ENCODE data around the gene VWA3B.
"Not testable (repeated sequence)": the region's sequence is repeated elsewhere in the genome, so short reads cannot be mapped to it uniquely, and the experiment has no call there.

VWA3B gene

DNA sequence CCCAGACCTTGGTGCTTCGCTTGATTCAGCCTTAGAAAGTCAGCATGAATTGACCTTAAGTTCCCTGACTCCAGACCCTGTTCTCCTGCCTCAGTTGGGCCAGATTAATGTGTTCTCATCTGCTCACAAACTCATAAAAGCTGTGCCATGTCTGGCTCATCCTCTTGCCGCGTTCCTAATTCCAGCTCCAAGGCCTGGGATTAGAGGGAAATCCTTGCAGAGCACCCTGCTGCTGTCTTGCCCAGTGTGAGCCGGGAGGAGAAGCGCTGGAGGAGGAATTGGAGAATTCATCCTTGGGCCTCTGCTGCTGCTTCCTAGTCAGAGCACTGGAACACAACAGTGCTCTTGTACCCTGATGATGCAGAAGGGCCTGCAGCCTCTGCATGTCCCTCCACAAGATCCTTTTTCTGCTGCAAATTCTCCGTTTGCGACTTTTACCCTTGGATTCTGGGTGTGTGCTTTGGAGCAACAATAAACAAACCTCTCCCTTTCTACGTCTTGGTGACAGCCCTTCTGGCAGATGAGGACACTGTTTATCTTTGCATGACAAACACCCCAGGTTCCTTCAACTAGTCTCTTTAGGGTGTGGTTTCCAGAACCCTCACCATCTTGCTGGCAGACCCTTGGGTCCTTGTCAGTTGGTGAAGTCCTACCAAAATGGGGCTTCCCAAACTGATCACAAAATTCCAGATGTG lies 212.4 kb downstream of the VWA3B start:
- DNase-seq (ENCODE audit: low read depth in 2 of 2): no peak

DNA sequence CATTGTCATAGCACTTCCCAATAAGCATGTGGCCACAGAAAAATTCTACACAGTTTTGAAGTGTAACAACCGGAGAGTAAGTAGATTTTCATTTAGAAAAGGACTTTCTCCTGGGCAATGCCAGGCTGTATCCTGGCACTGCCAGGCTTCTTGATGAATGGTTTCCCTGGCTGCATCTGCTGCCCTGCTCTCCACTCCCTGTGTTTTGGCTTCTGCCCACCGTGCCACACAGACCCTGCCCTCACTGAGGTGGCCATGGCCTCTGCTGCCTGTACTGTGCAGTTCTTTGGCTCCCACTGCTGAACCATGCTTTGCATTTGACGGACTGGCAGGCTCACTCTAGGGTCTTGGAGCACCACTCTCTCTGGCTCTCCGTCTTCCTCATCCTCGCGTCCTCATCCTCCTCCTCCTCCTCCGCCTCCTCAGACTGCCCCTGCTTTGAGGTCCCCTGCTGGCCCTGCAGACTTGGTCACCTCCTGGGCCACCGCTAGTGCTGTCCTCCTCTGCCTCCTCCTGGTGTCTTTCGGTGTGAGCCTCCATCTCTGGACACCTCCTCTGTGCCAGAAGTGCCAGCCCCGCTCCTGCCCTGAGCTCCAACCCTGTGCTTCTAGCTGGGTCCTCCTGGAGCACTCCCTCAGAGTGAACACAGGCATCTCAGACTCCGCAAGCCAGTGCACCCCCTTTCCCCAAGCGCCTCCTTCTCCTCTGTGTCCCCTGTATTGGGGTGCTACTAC lies 213.3 kb downstream of the VWA3B start:
- DNase-seq (ENCODE audit: low read depth in 2 of 2): no peak

DNA sequence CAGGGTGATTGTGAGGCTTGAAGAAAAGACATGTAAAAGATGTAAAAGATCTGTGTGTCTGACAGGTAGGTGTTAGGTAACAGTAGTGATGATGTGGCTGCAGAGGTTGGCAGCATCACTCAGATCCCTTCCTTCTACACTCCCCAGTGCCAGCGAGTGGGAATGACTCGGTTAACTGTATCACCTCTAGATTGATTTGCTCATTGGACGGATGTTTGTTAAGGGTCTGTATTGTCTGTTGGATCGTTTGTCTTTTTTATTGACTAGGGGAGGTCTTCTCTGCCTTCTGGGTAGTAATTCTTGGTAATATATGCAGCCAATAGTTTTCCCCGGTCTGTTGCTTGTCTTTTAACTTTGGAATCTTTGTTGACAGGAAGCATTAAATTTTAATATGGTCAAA lies 214.5 kb downstream of the VWA3B start:
- DNase-seq (ENCODE audit: low read depth in 2 of 2): no peak

DNA sequence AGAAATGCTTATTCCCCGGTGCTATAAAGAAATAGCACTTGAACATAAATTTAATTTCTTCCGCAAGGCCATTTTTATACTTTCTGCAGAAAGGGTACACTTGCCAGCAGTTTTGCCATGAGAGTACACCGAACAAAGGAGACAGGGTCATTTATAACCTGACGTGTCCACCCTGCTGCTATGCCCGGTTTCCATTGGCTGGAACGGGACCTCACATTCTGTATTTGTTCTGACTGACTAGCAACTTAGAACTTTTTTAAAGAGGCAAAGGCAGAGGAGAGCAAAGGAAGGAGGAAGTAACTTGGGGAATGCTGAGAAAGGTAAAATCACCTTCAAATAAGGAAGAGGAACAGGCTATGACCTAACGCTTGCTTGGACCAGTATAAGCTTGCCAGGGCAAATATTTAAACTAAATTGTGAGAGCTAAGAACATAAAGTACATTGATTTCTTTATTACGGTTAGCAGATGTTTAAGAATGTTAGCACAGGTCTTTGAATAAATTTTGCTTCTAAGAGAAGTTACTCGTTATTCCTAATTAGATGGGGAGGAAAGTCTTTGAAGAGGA lies 220.2 kb downstream of the VWA3B start:
- DNase-seq (ENCODE audit: low read depth in 2 of 2): not testable (repeated sequence)

DNA sequence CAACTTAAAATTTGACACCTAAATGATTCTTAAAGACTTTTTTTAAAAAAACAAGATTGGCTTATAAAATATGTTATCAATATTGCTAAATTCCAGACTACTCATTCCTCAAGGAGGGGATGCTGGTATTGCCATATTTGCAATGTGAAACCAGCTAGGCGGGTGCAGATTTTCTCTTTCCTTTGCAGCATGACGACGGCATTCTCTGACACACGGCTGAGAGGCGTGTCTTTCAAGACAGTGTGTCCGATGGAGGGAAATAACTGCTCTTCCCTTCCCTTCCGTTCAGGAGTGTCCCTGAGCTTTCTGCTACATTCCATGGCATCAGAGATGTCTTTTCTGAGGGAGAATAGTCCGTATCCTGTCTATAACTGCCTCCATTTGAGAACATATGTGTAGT lies 221.1 kb downstream of the VWA3B start:
- no peak for DNase-seq (ENCODE audit: low read depth in 2 of 2)

DNA sequence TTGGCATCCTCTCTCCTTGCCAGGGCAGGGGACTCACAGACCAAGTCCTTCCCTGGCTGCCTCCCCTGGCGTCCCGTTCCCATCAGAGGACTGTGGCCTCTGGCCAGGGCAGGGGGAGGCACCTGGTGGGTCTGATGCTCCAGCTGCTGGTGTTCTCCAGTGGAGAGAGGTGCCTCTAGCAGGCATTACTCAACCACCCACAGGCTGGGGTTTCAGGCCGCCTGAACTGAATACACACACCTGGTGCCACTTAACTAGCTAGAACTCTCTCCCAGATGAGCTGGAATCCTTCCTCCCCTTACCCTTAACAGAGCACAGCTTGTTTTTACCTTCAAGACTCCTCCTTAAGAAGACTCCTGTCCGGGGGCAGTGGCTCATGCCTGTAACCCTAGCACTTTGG lies 221.6 kb downstream of the VWA3B start:
- no peak for DNase-seq (ENCODE audit: low read depth in 2 of 2)

DNA sequence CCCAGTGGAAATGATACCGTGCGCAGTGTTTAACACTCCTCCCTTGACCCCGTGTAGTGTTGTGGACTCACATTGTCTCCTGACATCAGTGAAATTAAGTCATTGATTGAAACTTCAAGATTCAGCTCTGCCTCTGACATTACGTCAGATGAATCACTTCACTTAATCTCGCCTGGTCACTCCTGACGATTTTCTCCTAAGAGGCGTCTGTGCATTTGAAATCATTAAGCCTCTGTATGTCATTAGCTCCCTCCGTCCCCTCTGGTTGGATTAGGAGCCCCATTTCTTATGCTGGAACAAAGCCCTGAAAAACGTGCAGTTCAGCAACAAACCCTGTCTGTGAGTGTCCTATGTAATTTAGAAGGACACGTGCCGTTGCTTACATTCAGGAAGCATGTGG lies 222.6 kb downstream of the VWA3B start:
- DNase-seq (ENCODE audit: low read depth in 2 of 2): no peak

DNA sequence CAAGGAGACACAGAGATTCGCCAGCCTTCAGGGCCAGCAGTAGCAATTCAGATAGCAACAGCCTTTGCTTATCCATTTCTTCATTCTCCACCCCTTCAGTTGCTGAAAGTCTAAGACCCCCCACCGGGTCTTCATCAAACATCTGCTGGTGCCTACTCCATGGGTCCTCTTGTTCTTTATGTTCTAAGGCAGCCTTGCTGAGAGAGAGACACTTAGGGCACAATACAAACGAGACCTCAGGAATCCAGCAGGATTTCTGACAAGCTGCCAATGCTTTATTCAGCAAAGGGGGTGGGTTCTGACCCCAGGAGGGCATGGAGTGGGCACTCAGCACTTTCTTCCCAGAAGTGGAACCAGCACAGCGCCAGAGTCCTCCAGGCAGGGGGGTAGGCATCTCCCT lies 223.0 kb downstream of the VWA3B start:
- DNase-seq (ENCODE audit: low read depth in 2 of 2): no peak

DNA sequence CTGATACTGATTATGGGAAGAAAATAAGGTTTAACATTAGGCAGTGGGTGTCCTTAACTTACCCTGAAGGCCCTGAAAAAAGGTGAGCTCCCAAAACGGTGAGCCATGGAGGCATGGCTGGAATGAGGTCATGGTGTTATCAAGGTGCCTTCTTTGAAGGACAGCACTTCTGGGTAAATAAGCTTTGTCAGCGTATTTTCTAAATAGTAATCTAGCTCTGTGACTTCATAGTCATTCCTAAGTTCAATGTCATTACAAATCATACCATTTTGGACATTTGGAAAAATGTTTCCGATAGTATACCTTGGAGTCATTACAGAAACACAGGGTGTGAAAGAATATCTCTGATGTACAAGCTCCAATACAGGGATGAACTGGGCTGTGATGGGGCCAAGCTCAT lies 224.1 kb downstream of the VWA3B start:
- no peak for DNase-seq (ENCODE audit: low read depth in 2 of 2)

DNA sequence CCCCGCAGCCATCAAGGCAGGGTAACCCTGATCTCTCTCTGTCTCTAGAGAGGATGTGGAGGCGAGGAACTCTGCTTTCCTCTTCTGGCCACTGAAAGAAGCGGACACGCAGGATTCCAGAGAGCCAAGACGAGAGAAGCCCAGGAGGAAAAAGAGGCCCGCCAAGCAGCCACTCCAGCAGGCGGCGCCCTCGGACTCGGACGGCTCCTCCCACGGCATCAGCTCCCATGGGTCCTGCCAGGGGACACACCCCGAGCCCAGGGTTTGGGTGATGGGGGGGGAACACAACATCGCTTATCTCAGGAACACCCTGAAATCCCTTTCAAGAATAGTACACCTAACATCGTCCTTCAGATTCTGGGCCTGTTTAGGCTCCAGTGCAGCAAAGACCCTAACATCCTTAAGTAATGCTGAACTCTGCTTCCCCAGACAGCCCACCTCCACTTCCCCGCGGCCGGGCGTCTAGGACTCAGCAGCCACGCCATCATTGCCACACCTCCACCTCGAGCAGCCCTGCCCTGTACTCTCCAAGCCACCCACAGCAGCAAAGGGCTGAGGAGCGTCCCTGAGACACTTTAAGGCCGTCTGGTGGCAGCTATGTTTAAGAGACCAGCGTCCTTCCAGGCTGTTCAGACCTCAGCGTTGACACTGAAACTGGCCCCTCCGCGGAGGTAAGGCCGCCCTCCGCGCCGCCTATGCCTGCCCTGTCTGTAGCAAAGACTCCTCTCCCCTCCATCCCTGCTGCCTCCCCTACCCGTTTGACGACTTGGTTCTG lies 225.0 kb downstream of the VWA3B start:
- no peak for DNase-seq (ENCODE audit: low read depth in 2 of 2)

DNA sequence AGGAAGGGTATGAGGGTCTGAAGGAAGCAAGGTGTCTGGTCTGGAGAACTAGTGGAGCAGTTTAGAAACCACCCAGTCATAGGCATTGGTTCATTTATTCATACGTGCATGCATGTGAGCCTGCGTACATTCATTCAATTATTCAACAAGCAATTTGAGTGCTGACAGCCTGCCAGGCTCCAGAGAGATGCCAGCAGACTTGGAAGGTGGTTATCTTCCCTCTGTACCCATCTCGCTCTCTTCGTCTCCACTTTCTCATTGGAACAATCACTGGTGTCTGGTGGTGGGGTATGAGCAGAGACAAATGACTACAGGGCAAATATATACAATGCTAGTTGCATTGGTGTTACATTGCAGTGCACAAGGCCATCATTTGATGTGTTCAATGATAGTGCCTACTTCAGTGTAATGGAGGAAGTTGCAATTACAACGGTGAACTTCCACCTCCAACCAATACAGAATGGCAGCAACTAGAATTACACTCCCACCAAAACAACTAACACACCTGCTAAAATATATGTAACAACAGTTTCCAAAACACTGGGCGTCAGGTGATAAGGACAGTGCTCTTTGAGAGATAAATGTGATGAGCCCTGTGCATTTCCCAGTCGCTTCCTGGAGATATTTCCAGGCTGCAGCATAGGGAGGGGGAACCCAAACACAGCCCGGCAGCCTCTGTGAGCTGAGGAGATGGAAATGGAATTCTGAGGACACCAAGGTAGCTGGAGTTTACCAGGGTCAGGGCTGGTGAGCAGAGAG lies 226.7 kb downstream of the VWA3B start:
- no peak for DNase-seq (ENCODE audit: low read depth in 2 of 2)

DNA sequence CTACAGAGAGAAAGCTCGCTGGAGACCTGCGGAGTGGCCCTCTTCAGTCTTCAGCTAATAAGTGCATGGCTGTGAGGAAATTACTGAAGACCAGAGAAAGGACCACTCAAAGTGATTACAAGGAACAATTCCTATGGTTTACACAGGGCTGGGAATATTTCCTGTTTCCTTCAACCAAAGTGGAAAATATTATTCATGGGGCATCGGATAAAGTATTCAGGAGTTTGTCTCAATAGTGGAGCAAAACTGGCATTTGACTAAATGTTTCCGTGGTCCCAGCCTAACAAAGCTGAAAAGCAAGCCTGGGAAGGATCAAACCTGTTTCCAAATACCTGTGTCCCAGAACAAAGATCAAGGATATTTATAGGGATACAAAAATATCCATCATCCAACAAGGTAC lies 227.3 kb downstream of the VWA3B start:
- no peak for DNase-seq (ENCODE audit: low read depth in 2 of 2)

DNA sequence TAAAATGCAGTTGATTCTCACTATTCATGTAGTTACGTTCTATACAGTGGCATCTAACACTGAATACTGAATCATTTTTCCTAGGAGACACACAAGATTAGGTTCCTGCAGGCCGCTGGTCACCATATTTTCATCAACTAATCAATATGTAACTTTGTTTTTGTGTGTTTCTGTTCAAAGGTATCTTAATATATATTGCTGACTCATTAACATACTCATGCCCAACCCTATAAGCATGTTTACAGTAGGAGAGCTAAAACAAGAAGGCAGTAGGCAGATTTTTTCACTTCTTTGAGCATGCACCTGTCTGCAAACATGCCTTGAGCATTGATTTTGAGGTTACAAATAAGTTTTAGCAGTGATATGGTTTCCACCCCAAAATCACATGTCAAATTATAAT lies 229.0 kb downstream of the VWA3B start:
- no peak for DNase-seq (ENCODE audit: low read depth in 2 of 2)

DNA sequence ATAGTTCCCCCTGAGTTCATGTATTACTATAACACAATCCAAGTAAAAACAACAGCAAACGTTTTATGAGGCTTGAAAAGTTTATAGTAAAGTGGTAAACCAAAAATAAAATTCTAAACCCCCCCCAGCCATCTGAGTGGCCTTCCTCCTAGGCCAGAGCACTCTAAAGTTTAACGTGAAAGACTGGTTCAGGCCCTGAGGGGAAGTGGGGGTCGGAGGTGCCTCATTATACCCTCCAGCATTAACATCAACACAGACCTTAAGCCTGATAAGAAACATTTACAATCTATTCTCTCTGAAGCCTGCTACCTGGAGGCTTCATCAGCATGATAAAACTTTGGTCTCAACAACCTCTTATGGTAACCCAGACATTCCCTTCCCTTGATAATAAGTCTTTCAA lies 230.2 kb downstream of the VWA3B start:
- no peak for DNase-seq (ENCODE audit: low read depth in 2 of 2)

DNA sequence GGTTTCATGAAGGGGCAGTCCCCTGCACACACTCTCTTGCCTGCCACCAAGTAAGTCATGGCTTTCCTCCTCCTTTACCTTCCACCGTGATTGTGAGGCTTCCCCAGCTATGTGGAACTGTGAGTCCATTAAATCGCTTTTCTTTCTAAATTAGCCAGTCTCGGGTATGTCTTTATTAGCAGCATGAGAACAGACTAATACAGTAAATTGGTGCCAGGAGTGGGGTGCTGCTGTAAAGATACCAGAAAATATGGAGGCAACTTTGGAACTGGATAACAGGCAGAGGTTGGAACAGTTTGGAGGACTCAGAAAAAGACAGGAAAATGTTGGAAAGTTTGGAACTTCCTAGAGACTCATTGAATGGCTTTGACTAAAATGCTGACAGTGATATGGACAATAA lies 233.2 kb downstream of the VWA3B start:
- not testable (repeated sequence) for DNase-seq (ENCODE audit: low read depth in 2 of 2)

DNA sequence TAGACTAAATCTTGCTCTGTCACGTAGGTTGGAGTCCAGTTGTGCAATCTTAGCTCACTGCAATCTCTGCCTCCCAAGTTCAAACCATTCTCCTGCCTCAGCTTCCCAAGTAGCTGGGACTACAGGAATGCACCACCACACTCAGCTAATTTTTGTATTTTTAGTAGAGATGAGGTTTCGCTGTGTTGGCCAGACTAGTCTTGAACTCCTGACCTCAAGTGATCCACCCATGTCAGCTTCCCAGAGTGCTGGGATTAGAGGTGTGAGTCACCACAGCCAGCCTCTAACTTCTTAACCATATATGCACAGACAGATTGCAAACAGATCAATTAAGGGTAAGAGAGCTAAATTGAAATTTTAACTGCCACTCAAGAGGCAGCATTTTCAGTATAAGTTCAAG lies 237.2 kb downstream of the VWA3B start:
- DNase-seq (ENCODE audit: low read depth in 2 of 2): no peak

DNA sequence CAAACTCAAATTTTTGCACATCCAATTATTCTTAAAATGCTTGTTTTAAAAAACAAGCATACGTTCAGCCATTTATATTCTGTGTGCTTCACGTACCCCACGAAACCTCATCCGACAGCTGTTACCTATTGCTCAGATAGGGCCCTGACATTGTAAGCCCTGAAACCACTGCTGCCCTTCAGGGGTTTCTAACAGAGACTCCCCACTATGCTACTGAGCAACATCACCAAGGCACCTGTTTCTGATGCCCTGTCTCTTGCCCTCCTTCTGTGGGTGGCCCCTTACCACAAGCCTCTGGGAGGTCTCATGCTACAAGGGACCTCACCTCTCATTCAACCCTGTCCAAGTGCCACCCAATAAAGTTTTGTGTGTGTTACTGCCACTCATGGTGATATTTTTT lies 240.8 kb downstream of the VWA3B start:
- no peak for DNase-seq (ENCODE audit: low read depth in 2 of 2)

DNA sequence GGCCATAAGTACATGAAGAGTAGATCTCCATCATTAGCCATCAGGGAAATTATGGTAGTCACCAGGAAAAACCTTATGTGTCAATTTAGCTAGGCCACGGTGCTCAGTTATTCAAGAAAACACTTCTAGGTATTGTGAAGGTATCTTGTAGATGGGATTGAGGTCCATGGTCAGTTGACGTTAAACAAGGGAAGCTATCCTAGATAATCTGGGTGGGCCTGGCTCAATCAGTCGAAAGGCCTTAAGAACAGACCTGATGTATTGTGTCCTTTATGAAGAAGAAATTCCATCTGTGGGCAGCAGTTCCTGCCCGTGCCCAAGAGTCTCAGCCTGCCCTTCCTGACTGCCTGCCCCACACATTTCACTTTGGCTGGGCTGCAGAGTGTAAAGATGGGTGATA lies 242.6 kb downstream of the VWA3B start:
- DNase-seq (ENCODE audit: low read depth in 2 of 2): no peak

DNA sequence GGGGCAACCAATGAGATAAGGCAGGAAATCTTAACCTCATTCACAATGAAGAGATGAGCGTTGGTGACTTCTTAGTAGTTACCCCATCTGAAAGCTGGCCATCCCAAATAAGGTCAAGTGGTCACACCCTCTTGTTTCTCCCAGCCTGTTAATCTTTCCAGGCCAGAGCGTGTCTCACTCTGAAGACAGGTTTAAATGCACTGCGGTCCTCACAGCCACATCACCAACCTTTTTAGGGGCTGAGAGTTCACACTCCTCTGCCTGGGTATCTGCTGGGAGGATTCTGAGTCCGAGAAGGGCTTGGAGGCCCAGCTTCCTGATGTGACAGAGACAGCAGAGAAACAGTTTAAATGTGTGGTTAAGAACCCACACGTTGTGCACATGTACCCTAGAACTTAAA lies 246.0 kb downstream of the VWA3B start:
- no peak for DNase-seq (ENCODE audit: low read depth in 2 of 2)

DNA sequence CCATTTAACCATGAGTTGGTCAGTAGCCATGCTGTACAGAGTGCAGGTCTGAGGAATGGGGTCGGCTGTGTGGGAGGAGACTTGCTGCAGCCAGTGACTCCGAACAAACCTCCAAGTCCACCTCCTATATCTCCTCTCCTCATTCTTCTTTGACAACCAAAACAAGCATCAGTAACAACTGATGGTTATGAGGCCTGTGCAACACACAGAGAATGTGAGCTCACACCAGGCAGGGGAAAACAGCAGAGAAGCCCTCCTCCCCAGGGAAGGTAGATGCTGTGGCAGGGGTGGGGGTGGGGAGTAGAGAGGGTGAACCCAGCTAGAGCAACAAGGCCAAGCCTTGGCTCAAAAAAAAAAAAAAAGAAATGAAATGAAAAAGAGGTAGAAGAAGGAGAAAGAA lies 247.0 kb downstream of the VWA3B start:
- no peak for DNase-seq (ENCODE audit: low read depth in 2 of 2)

DNA sequence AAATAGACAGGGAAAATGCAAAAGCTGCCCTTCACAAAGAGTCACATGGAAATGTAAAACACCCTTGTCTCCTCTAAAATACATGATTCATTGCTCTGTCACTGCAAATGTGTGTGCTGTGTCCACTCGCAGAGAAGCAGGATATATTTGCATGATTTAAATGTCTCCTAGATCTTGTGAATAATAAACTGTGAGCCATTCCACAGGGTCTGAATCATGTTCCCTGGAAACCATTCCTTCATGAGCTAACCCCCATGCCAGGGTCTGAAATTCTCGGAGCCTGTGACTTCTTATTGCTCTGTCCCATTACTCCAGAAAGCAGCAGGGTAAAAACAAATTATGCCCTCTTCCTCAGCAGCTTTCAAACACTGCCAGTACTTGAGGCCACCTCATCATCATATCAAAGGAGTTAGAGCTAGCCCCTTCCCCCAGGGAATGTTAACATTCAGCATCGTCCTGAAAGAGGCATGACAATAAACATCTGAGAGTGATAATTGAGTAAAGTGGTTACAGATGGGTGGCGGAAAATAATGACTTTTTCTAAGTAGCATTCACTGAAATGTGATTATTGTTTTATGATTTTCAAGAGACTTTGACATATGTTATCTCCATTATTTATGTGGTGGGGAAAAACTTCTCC lies 247.6 kb downstream of the VWA3B start:
- DNase-seq (ENCODE audit: low read depth in 2 of 2): no peak
